Endothelial cell (in vitro differentiated cells): ENCODE data around the gene ZNF606. TPM values are rescaled to one million over a fixed set of nuclear protein-coding genes. Genes with fewer than 3 reads are reported as not detected.
"Not testable (repeated sequence)": the region's sequence is repeated elsewhere in the genome, so short reads cannot be mapped to it uniquely, and the experiment has no call there.

Source experiments
- DNase-seq: peaks from one replicate; pipeline ENCODE4 v3.0.0; 2021; ENCODE audit warnings: low spot score
- H3K27ac Mint-ChIP-seq: one replicate; pipeline ENCODE4 v1.8.0; 2021; ENCODE audit warnings: mixed read lengths, inconsistent platforms; ENCODE audit not compliant: unreplicated experiment
- H3K27me3 Mint-ChIP-seq: one replicate; pipeline ENCODE4 v1.8.0; 2021; ENCODE audit warnings: mild to moderate bottlenecking, moderate library complexity, mixed read lengths, inconsistent platforms; ENCODE audit not compliant: unreplicated experiment
- H3K36me3 Mint-ChIP-seq: one replicate; pipeline ENCODE4 v1.8.0; 2021; ENCODE audit warnings: mild to moderate bottlenecking, low read depth, mixed read lengths, inconsistent platforms; ENCODE audit not compliant: unreplicated experiment
- H3K4me1 Mint-ChIP-seq: one replicate; pipeline ENCODE4 v1.8.0; 2021; ENCODE audit warnings: mild to moderate bottlenecking, mixed read lengths, inconsistent platforms; ENCODE audit not compliant: unreplicated experiment
- H3K4me3 Mint-ChIP-seq: one replicate; pipeline ENCODE4 v1.8.0; 2021; ENCODE audit warnings: mild to moderate bottlenecking, mixed read lengths, inconsistent platforms; ENCODE audit not compliant: unreplicated experiment
- H3K9me3 Mint-ChIP-seq: one replicate; pipeline ENCODE4 v1.8.0; 2021; ENCODE audit warnings: mixed read lengths, inconsistent platforms; ENCODE audit not compliant: unreplicated experiment
- total RNA-seq: library from RNA; stranded (reverse); fragmentation: NEBNext Ultra II Directional; extraction: Animal tissue kit (Norgen Biotek cat#: 25700); gene quantifications from one replicate; pipeline ENCODE4 v1.2.1, GENCODE V29; 2021; ENCODE audit not compliant: unreplicated experiment
- TF ChIP-seq, protein P1 (sequence below): fragments of 200-600 bp; sonication (generic); IDR thresholded peaks from one replicate; pipeline ENCODE4 v1.5.0; 2021; ENCODE audit warnings: antibody characterized with exemption; ENCODE audit not compliant: unreplicated experiment

The ZNF606 gene
- total RNA-seq, 1 donor from 2014 or later: 22.3 TPM

DNA sequence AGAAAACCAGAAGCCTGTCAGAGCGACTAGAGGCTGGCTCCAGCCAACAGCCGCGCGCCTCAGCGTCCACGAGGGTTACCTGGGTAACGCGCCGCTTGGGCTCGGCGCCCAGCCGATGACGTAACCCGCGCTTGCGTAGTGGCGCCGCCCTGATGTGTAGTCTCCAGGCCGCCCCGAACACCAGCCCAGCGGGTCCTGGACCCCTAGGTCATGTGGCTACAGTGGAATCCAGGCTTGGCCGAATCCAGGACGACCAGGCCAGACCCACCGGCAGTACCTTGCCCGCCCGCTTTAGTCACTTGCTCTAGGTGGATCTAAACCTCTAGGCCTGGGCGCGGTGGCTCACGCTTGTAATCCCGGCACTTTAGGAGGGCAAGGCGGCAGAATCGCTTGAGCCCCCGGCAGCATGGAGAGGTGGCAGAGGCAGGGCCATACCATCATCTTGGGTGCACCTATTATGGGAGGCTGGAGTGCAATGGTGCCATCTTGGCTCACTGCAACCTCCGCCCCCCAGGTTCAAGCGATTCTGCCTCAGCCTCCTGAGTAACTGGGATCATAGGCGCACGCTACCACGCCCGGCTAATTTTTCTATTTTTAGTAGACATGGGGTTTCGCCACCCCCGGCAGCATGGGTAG is 7.2 kb upstream of the ZNF606 start:
- TF ChIP-seq, protein P1, sequence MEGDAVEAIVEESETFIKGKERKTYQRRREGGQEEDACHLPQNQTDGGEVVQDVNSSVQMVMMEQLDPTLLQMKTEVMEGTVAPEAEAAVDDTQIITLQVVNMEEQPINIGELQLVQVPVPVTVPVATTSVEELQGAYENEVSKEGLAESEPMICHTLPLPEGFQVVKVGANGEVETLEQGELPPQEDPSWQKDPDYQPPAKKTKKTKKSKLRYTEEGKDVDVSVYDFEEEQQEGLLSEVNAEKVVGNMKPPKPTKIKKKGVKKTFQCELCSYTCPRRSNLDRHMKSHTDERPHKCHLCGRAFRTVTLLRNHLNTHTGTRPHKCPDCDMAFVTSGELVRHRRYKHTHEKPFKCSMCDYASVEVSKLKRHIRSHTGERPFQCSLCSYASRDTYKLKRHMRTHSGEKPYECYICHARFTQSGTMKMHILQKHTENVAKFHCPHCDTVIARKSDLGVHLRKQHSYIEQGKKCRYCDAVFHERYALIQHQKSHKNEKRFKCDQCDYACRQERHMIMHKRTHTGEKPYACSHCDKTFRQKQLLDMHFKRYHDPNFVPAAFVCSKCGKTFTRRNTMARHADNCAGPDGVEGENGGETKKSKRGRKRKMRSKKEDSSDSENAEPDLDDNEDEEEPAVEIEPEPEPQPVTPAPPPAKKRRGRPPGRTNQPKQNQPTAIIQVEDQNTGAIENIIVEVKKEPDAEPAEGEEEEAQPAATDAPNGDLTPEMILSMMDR: no peak
- H3K36me3 Mint-ChIP-seq: peaks cover 72% of the 10 kb centered on the region
- no peak overlapping the region for H3K27ac Mint-ChIP-seq
- no peak overlapping the region for H3K4me3 Mint-ChIP-seq
- H3K9me3 Mint-ChIP-seq: peaks cover 50% of the 10 kb centered on the region
- peaks cover under 1% of the 10 kb centered on the region for H3K4me1 Mint-ChIP-seq
- H3K27me3 Mint-ChIP-seq: peaks cover 11% of the 10 kb centered on the region
- no peak for DNase-seq

DNA sequence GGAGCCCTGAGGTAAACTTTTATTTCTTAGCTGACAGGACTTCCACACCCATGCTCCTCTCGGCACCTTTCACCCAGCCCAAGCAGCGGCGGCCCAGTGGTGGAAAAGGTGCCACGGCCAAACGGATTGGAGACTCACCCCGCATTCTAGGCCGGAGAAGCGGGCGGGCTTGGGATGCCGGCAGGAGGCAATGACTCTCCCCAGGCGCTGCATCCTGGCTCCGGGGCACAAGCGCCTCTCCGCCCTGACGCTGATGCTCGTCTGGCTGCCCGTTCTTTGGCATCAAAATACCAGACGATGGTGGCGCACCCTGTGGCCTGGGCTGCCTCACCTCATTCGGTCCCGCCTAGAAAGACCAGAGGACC is 6.7 kb upstream of the ZNF606 start:
- H3K4me3 Mint-ChIP-seq: peak overlapping the region; percentile 83
- peaks cover 4% of the 10 kb centered on the region for H3K4me1 Mint-ChIP-seq
- DNase-seq: no peak
- no peak overlapping the region for H3K27ac Mint-ChIP-seq
- H3K27me3 Mint-ChIP-seq: peaks cover 15% of the 10 kb centered on the region
- TF ChIP-seq, protein P1: no peak
- H3K9me3 Mint-ChIP-seq: peaks cover 55% of the 10 kb centered on the region
- peaks cover 75% of the 10 kb centered on the region for H3K36me3 Mint-ChIP-seq

DNA sequence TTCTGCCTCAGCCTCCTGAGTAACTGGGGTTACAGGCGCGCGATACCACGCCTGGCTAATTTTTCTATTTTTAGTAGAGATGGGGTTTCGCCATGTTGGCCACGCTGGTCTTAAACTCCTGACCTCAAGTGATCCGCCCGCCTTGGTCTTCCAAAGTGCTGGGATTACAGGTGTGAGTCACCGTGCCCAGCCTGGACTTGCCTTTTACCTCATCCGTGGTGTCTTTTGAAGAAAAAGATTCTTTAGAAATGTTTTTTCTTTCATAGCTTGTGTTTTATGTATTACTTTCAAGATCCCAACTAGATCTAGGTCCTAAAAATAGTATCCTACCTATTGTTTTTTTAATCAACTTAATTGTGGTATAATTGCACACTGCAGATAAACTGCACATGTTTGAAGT is 6.3 kb upstream of the ZNF606 start:
- H3K27me3 Mint-ChIP-seq: peaks cover 15% of the 10 kb centered on the region
- H3K4me1 Mint-ChIP-seq, H3K27ac Mint-ChIP-seq, DNase-seq: not testable (repeated sequence)
- peaks cover 79% of the 10 kb centered on the region for H3K36me3 Mint-ChIP-seq
- H3K9me3 Mint-ChIP-seq: peaks cover 59% of the 10 kb centered on the region
- peak overlapping the region; percentile 83 for H3K4me3 Mint-ChIP-seq

DNA sequence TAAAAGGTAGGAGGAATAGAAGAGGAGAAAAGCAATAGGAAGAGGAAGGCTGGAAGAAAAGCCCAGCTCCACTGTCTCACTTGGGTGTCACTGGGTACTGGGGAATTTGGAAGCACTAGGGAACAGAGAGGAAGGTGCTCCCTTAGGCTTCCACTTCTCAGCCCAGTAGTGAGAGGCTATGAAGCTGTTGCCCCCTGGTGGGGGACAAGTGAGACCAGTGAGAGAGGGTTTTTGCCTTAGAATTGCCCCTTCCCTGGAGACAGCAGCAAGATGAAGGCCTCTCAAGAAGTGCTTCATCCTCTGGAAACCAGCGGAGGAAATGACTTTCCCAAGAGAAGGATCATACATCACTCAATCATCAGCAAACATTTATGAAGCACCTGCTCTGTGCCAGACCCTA is 4.7 kb upstream of the ZNF606 start:
- H3K4me3 Mint-ChIP-seq: peak overlapping the region; percentile 77
- no peak for DNase-seq
- no peak overlapping the region for H3K27ac Mint-ChIP-seq

DNA sequence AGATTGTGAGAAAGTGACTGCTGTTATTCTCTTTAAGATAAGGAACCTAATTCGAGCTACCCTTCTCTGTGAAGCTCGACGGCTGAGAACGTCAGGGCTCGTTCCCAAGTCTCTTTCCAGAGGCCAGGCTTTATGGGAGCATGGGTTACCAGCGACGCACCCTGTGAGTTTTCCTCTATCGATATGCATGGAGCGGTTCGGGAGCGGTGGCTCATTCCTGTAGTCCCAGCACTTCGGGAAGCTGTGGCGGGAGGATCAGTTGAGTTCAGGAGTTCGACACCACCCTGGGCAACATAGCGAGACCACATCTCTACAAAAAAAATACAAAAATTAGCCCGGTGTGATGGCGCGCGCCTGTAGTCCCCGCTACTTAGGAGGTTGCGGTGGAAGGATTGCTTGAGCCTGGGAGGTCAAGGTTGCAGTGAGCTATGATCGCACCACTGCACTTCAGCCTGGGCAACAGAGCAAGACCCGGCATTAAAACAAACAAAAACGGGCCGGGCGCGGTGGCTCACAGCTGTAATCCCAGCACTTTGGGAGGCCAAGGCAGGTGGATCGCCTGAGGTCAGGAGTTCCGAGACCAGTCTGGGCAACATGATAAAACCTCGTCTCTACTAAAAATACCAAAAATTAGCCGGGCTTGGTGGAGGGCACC is 681 bp upstream of the ZNF606 start:
- H3K4me1 Mint-ChIP-seq: peaks cover 15% of the 10 kb centered on the region
- H3K27me3 Mint-ChIP-seq: peaks cover 18% of the 10 kb centered on the region
- H3K9me3 Mint-ChIP-seq: peaks cover 54% of the 10 kb centered on the region
- DNase-seq: no peak
- H3K4me3 Mint-ChIP-seq: peak overlapping the region; percentile 93
- peak overlapping the region; percentile 77 for H3K27ac Mint-ChIP-seq
- TF ChIP-seq, protein P1: no peak
- H3K36me3 Mint-ChIP-seq: peaks cover 89% of the 10 kb centered on the region

More for the DNA sequence above, 4.7 kb upstream of the ZNF606 start:
- H3K9me3 Mint-ChIP-seq: peaks cover 59% of the 10 kb centered on the region
- TF ChIP-seq, protein P1: no peak
- H3K27me3 Mint-ChIP-seq: peaks cover 14% of the 10 kb centered on the region
- H3K36me3 Mint-ChIP-seq: peaks cover 73% of the 10 kb centered on the region
- peaks cover 7% of the 10 kb centered on the region for H3K4me1 Mint-ChIP-seq
